ENCODE results near the gene SP9. TPM values are rescaled to one million over a fixed set of nuclear protein-coding genes. Genes with fewer than 3 reads are reported as not detected.

SP9 gene
- total and polyA plus RNA-seq, 9 of the 15 experiments (the other 6 are each of a cell fraction or from before 2014, with no cell fraction given): 0.04 to 0.23 (median 0.11) TPM; not detected in 3

DNA sequence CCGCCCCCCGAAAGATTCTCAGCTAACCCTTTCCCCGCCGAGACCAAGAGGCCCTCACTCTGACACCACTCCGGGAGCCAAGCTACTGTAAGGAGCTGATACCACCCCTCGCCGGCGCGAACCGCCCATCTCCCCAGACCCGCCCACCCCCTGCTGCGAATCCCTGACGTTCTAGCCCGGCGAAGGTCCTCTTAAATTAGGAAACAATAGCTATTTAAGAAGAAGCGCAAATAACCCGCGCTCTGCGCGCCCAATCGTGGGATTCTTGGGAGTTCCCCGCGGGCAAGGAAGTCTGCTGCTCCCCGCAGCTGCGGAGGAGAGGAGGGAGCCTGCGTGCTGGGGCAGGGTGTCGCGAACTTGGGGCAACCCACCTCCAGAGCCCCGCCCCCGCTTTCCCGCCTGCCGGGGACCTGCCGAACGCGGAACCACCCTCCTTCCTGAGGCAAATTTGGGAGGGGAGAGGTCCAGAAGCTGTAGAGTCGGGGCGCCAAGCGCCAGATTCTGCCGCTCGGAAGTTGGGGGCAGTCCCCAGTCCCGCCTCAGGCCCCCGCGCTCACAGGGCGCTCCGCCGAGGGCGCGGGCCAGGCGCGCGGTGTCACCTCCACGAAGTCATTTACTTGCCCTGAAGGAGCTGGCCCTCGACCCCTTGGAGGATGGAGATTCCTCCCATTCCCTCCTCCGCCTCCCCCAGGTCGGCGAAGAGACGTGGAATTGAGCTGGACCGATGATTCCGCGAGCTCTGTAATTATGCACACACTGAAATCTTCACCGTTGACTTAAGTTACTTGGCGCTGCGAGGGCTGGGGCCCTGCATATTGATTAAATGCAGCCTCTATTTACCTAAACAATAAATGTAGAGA lies 8.4 kb upstream of the SP9 start (continued):
- TF ChIP-seq, protein P1, sequence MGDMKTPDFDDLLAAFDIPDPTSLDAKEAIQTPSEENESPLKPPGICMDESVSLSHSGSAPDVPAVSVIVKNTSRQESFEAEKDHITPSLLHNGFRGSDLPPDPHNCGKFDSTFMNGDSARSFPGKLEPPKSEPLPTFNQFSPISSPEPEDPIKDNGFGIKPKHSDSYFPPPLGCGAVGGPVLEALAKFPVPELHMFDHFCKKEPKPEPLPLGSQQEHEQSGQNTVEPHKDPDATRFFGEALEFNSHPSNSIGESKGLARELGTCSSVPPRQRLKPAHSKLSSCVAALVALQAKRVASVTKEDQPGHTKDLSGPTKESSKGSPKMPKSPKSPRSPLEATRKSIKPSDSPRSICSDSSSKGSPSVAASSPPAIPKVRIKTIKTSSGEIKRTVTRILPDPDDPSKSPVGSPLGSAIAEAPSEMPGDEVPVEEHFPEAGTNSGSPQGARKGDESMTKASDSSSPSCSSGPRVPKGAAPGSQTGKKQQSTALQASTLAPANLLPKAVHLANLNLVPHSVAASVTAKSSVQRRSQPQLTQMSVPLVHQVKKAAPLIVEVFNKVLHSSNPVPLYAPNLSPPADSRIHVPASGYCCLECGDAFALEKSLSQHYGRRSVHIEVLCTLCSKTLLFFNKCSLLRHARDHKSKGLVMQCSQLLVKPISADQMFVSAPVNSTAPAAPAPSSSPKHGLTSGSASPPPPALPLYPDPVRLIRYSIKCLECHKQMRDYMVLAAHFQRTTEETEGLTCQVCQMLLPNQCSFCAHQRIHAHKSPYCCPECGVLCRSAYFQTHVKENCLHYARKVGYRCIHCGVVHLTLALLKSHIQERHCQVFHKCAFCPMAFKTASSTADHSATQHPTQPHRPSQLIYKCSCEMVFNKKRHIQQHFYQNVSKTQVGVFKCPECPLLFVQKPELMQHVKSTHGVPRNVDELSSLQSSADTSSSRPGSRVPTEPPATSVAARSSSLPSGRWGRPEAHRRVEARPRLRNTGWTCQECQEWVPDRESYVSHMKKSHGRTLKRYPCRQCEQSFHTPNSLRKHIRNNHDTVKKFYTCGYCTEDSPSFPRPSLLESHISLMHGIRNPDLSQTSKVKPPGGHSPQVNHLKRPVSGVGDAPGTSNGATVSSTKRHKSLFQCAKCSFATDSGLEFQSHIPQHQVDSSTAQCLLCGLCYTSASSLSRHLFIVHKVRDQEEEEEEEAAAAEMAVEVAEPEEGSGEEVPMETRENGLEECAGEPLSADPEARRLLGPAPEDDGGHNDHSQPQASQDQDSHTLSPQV (IDR thresholded peaks at IDR 0.05): 0 out of 2 replicates have a peak, but pooled peaks have one; percentile 1
- TF ChIP-seq CBX1 (IDR thresholded peaks at IDR 0.05; ENCODE audit: low read depth): no peak
- TF ChIP-seq ZNF232 (CRISPR knock-in tag; IDR thresholded peaks at IDR 0.05): 0 out of 2 replicates have a peak, but pooled peaks have one; percentile 53
- no peak for TF ChIP-seq XRCC5 (IDR thresholded peaks at IDR 0.05; ENCODE audit: low read depth, low read length)
- TF ChIP-seq, protein P2, sequence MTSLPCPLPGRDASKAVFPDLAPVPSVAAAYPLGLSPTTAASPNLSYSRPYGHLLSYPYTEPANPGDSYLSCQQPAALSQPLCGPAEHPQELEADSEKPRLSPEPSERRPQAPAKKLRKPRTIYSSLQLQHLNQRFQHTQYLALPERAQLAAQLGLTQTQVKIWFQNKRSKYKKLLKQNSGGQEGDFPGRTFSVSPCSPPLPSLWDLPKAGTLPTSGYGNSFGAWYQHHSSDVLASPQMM (CRISPR knock-in tag; IDR thresholded peaks at IDR 0.05): no peak
- TF ChIP-seq, protein P3, sequence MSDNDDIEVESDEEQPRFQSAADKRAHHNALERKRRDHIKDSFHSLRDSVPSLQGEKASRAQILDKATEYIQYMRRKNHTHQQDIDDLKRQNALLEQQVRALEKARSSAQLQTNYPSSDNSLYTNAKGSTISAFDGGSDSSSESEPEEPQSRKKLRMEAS (CRISPR knock-in tag; IDR thresholded peaks at IDR 0.05): peak; percentile 64; the same call in 1 of the 2 replicates
- TF ChIP-seq ZFX (CRISPR knock-in tag; IDR thresholded peaks at IDR 0.05): peak; percentile 72
- TF ChIP-seq, protein P4, sequence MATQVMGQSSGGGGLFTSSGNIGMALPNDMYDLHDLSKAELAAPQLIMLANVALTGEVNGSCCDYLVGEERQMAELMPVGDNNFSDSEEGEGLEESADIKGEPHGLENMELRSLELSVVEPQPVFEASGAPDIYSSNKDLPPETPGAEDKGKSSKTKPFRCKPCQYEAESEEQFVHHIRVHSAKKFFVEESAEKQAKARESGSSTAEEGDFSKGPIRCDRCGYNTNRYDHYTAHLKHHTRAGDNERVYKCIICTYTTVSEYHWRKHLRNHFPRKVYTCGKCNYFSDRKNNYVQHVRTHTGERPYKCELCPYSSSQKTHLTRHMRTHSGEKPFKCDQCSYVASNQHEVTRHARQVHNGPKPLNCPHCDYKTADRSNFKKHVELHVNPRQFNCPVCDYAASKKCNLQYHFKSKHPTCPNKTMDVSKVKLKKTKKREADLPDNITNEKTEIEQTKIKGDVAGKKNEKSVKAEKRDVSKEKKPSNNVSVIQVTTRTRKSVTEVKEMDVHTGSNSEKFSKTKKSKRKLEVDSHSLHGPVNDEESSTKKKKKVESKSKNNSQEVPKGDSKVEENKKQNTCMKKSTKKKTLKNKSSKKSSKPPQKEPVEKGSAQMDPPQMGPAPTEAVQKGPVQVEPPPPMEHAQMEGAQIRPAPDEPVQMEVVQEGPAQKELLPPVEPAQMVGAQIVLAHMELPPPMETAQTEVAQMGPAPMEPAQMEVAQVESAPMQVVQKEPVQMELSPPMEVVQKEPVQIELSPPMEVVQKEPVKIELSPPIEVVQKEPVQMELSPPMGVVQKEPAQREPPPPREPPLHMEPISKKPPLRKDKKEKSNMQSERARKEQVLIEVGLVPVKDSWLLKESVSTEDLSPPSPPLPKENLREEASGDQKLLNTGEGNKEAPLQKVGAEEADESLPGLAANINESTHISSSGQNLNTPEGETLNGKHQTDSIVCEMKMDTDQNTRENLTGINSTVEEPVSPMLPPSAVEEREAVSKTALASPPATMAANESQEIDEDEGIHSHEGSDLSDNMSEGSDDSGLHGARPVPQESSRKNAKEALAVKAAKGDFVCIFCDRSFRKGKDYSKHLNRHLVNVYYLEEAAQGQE (IDR thresholded peaks at IDR 0.05; ENCODE audit: borderline replicate concordance): peak; percentile 77
- TF ChIP-seq, protein P4 (CRISPR knock-in tag; IDR thresholded peaks at IDR 0.05; ENCODE audit: low read depth): no peak
- peak; percentile 32; the same call in 1 of the 2 replicates for TF ChIP-seq POLR2AphosphoS5 (IDR thresholded peaks at IDR 0.05; ENCODE audit: control insufficient read depth, insufficient read depth, low read depth, low read length)
- peak; percentile 24 for TF ChIP-seq FIP1L1 (IDR thresholded peaks at IDR 0.05; ENCODE audit: low read depth, low read length, poor library complexity, severe bottlenecking)
- TF ChIP-seq MCM5 (IDR thresholded peaks at IDR 0.05; ENCODE audit: low read depth): no peak
- TF ChIP-seq GATAD2B (IDR thresholded peaks at IDR 0.05; ENCODE audit: borderline replicate concordance): no peak
